Stimulated activated CD4-positive, alpha-beta T cell treated with anti-CD3 and anti-CD28 coated beads, Interleukin-2, amount 100 ng/mL, for 24 hours (primary cell): Measurements from ENCODE around the gene EXT2.

ENCODE experiments used
- DNase-seq, 2 donors: peaks; one replicate each; pipeline ENCODE4 v3.0.0-alpha.2; 2020

EXT2 gene

GRCh38 chr11:44248109-44248508 lies 152.6 kb downstream of the EXT2 start:
- DNase-seq, result no peak

GRCh38 chr11:44250421-44250820 lies 154.9 kb downstream of the EXT2 start:
- no peak for DNase-seq

GRCh38 chr11:44252999-44253602 lies 157.6 kb downstream of the EXT2 start:
- no peak for DNase-seq

GRCh38 chr11:44255406-44256071 lies 160.1 kb downstream of the EXT2 start:
- no peak for DNase-seq

GRCh38 chr11:44256673-44257291 lies 161.3 kb downstream of the EXT2 start:
- DNase-seq, result no peak

GRCh38 chr11:44257338-44258189 lies 162.1 kb downstream of the EXT2 start:
- no peak for DNase-seq

GRCh38 chr11:44258190-44258489 lies 162.7 kb downstream of the EXT2 start:
- DNase-seq, result no peak

- DNase-seq, result no peak
These were observed 163.5 kb downstream of the EXT2 start for GRCh38 chr11:44258839-44259420.

GRCh38 chr11:44260081-44260480 lies 164.6 kb downstream of the EXT2 start:
- DNase-seq, result no peak

- no peak for DNase-seq
These were observed 166.5 kb downstream of the EXT2 start for GRCh38 chr11:44261800-44262591.

- DNase-seq, result no peak
These were observed 168.4 kb downstream of the EXT2 start for GRCh38 chr11:44263738-44264437.

GRCh38 chr11:44264438-44264749 lies 168.9 kb downstream of the EXT2 start:
- DNase-seq, result no peak

GRCh38 chr11:44264761-44265160 lies 169.3 kb downstream of the EXT2 start:
- no peak for DNase-seq

GRCh38 chr11:44266056-44266780 lies 170.7 kb downstream of the EXT2 start:
- no peak for DNase-seq

GRCh38 chr11:44267006-44267749 lies 171.7 kb downstream of the EXT2 start:
- DNase-seq, result no peak

- no peak for DNase-seq
These were observed 172.5 kb downstream of the EXT2 start for GRCh38 chr11:44267750-44268613.

GRCh38 chr11:44268614-44269080 lies 173.2 kb downstream of the EXT2 start:
- DNase-seq, result no peak

- no peak for DNase-seq
These were observed 174.2 kb downstream of the EXT2 start for GRCh38 chr11:44269369-44270351.
